KOPT-K1 (cell line): ENCODE measurements around the gene MTA2.
"Not testable (repeated sequence)": the region's sequence is repeated elsewhere in the genome, so short reads cannot be mapped to it uniquely, and the experiment has no call there.

Source experiments
- H3K27ac ChIP-seq: fragments of 200-600 bp; sonication (generic); 2 replicates; pipeline ENCODE4 v1.5.1; 2016; ENCODE audit warnings: antibody characterized with exemption, mild to moderate bottlenecking, low read depth, low read length; ENCODE audit not compliant: poor library complexity, severe bottlenecking
- H3K36me3 ChIP-seq: fragments of 200-600 bp; sonication (generic); 2 replicates; pipeline ENCODE4 v1.5.1; 2017; ENCODE audit warnings: antibody characterized with exemption, mild to moderate bottlenecking, low read length, moderate library complexity; ENCODE audit not compliant: insufficient read depth
- H3K9me3 ChIP-seq: fragments of 200-600 bp; sonication (generic); 2 replicates; pipeline ENCODE4 v1.5.1; 2017; ENCODE audit warnings: antibody characterized with exemption, low read length, mild to moderate bottlenecking; ENCODE audit not compliant: insufficient read depth, poor library complexity, severe bottlenecking

Gene MTA2

GRCh38 chr11:62570903-62571302 lies 30.8 kb downstream of the MTA2 start:
- not testable (repeated sequence) for H3K27ac ChIP-seq, H3K9me3 ChIP-seq
- peaks cover 75% of the 10 kb centered on the region for H3K36me3 ChIP-seq

- no peak overlapping the region for H3K27ac ChIP-seq
- H3K36me3 ChIP-seq: peaks cover 81% of the 10 kb centered on the region
Measured at GRCh38 chr11:62569611-62570010, 32.1 kb downstream of the MTA2 start.

GRCh38 chr11:62567018-62567633 lies 34.5 kb downstream of the MTA2 start:
- Histone ChIP-seq H3K27ac (no peak overlapping the region), H3K36me3 (peaks cover 100% of the 10 kb centered on the region), H3K9me3 (no peaks in the 10 kb centered on the region)

More at GRCh38 chr11:62569611-62570010, 32.1 kb downstream of the MTA2 start:
- H3K9me3 ChIP-seq: no peaks in the 10 kb centered on the region

- H3K9me3 ChIP-seq: no peaks in the 10 kb centered on the region
- peaks cover 100% of the 10 kb centered on the region for H3K36me3 ChIP-seq
- H3K27ac ChIP-seq: no peak overlapping the region
Measured at GRCh38 chr11:62566247-62566646, 35.4 kb downstream of the MTA2 start.

GRCh38 chr11:62565100-62565802 lies 36.4 kb downstream of the MTA2 start:
- H3K27ac ChIP-seq: no peak overlapping the region
- H3K36me3 ChIP-seq: peaks cover 100% of the 10 kb centered on the region
- H3K9me3 ChIP-seq: no peaks in the 10 kb centered on the region

GRCh38 chr11:62561677-62562230 lies 39.9 kb downstream of the MTA2 start:
- H3K36me3 ChIP-seq: peaks cover 96% of the 10 kb centered on the region
- not testable (repeated sequence) for H3K9me3 ChIP-seq, H3K27ac ChIP-seq

- Histone ChIP-seq H3K9me3 (no peaks in the 10 kb centered on the region), H3K36me3 (peaks cover 85% of the 10 kb centered on the region), H3K27ac (no peak overlapping the region)
Measured at GRCh38 chr11:62560566-62561103, 41.0 kb downstream of the MTA2 start.

GRCh38 chr11:62559626-62560025 lies 42.0 kb downstream of the MTA2 start:
- H3K27ac ChIP-seq: peak overlapping the region; percentile 22
- H3K9me3 ChIP-seq: not testable (repeated sequence)
- H3K36me3 ChIP-seq: peaks cover 75% of the 10 kb centered on the region

GRCh38 chr11:62559204-62559603 lies 42.5 kb downstream of the MTA2 start:
- Histone ChIP-seq H3K36me3 (peaks cover 74% of the 10 kb centered on the region), H3K9me3 (no peaks in the 10 kb centered on the region), H3K27ac (peak overlapping the region; percentile 22)

- Histone ChIP-seq H3K36me3 (peaks cover 69% of the 10 kb centered on the region), H3K27ac (peak overlapping the region; percentile 22), H3K9me3 (no peaks in the 10 kb centered on the region)
Measured at GRCh38 chr11:62558669-62559068, 43.0 kb downstream of the MTA2 start.

- Histone ChIP-seq H3K27ac (peak overlapping the region; percentile 84), H3K9me3 (no peaks in the 10 kb centered on the region), H3K36me3 (peaks cover 53% of the 10 kb centered on the region)
Measured at GRCh38 chr11:62556875-62557631, 44.6 kb downstream of the MTA2 start.

GRCh38 chr11:62556108-62556874 lies 45.4 kb downstream of the MTA2 start:
- no peaks in the 10 kb centered on the region for H3K9me3 ChIP-seq
- H3K27ac ChIP-seq: peak overlapping the region; percentile 84
- peaks cover 45% of the 10 kb centered on the region for H3K36me3 ChIP-seq

GRCh38 chr11:62555464-62556107 lies 46.1 kb downstream of the MTA2 start:
- peak overlapping the region; percentile 84 for H3K27ac ChIP-seq
- no peaks in the 10 kb centered on the region for H3K9me3 ChIP-seq
- peaks cover 38% of the 10 kb centered on the region for H3K36me3 ChIP-seq
